HG02970 (cell line): ENCODE measurements around the gene MACROD2.
"Not testable (repeated sequence)": the region's sequence is repeated elsewhere in the genome, so short reads cannot be mapped to it uniquely, and the experiment has no call there.

Source experiments
- ATAC-seq: cut with Tn5 transposase; IDR thresholded peaks from one replicate; pipeline ENCODE4 v1.9.1; 2021; ENCODE audit warnings: mild to moderate bottlenecking, moderate library complexity, moderate number of reproducible peaks; ENCODE audit not compliant: unreplicated experiment, low FRiP score

Gene MACROD2

DNA sequence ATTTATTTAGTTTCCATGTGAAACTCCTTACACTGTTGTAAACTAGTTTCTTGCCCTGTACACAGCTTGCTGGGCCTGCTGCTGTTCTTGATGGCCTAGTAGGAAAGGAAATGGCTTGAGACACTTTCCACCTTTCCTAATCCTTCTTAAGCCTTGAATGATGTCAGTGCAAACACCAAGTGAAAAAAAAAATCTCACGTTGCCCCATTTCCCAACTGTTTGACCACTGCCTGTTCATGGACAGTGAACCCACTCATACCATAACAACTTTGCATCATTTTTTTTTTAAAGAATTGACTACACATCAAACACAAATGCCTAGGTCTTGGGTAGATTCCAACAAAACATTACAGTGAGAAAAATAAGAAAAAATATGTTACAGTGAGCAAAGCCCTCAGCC is 995.7 kb downstream of the MACROD2 start:
- no peak for ATAC-seq

DNA sequence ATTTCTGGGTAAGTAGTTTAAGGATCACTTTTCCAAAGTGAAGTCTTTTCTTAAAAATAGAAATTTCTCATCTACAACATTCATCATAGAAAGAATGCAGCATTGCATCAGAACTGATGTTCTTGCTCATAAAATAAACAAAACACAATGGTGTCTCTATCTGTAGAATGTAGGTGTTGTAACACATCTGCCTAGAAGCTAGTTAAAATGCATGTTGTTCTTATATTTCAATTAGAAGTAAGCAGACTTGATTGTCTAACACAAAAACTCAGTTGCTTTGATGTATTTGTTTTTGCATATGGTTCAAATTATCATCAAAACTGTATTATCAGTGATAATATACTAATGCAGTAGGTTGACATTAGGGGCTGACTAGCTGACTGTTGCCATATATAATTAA is 996.8 kb downstream of the MACROD2 start:
- ATAC-seq = no peak

DNA sequence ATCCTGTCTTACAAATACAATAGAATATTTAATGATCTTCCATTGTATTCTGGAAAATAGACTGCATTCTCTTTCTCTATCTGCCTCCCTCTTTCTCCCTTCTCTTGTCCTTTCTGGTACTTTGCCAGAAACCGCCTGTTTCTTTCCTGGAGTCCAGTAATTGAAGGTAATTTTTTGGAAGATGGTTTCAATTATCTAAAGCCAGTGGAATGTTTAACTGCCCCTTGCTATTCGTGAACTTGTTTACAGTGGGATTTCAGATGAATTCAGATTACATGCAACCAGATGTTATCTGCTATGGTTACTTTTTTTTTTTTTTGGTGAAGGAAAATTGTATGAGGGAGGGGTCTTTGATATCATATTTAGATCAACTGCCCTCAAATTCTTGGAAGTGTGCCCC is 997.6 kb downstream of the MACROD2 start:
- no peak for ATAC-seq

DNA sequence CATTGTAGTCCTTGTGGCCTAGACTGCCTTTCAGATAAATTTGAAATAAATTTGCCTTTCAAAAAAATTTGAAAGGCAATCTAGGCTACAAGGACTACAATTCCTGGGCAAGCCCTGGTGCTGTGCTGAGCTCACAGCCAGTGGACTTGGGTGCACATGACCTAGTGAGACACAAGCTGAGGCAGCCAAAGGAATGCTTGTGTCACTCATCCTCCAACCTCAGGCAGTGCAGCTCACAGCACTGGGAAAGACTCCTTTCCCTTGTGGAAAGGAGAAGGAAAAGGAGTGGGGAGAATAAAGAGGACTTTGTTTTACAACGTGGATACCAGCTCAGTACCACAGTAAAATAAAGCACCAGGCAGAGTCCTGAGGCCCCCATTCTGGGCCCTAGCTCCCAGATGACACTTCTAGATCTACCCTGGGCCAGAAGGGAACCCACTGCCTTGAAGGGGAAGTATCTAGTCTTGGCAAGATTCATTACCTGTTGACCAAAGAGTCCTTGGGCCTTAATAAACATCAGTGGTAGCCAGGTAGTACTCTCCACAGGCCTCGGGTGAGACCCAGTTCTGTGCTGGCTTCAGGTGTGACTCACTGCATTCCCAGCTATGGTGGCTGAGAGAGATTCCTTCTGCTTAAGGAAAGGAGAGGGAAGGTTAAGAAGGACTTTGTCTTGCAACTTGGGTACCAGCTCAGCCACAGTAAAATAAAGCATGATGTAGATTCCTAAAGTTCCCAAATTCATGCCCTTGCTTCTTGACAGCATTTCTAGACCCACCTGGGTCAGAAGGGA is 1001.8 kb downstream of the MACROD2 start:
- ATAC-seq = no peak

DNA sequence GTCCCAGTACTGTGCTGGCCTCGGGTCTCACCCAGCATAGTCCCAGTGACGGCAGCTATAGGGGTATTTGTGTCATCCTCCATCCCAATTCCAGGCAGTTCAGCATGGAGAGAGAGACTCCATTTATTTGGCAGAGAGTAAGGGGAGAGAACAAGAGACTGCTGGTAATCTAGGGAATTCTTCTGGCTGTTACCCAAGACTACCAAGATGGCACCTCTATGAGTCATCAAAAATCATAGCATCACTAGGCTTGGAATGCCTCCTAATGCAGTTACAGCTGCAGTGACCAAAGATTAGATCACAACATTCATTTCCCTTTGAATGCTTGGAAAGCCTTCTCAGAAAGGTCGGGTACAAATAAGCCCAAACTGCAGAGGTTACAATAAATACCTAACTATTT is 1002.5 kb downstream of the MACROD2 start:
- no peak for ATAC-seq

DNA sequence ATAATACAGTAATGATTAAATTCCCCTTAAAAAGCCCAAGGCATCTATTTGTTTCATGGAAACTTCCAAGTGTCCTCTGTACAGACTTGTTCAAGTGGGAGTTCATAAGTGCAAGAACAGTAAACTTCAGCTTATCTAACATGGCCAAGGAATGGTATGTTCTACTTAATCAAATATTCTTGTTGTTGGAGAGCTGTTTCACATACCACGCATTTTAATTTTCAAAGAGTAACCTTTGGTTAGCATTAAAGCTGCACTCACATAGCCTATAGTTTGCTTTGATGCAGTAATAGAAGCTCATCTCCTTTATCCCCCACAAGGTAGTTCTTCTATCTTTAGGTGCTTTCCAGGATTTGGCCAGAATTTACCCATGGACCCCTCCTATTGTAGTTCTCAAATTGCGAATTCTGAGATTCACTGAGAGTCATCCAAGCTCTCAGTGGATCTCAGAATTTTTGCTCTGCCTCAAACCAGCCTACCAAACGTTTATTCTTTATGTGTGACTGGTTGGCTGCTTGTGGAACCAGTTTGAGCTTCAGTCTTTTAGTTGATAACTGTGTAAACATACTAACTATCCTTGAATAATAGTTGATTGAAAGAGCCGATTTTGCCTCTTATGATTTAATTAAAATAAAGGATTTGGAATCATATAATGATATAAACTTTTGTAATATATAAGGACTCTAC is 1010.1 kb downstream of the MACROD2 start:
- no peak for ATAC-seq

DNA sequence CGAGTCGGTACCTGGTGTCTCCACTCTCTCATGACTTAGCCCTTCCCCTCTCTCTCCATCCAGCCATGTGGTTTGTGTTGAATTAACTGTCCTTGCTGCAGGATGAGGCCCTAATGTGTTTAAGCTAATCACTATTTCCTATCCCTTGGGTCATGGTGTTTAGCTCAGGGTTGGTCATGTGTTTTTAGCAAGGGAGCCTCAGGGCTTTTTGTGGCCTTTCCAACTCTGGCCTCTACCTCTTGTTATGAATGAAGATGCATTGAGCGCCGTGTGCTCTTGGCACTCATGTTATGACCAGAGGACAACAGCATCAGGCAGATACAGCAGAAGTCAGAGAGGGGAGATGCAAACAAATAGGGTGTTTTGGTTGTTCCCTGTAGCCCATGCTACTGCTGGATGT is 1016.3 kb downstream of the MACROD2 start:
- ATAC-seq = no peak

DNA sequence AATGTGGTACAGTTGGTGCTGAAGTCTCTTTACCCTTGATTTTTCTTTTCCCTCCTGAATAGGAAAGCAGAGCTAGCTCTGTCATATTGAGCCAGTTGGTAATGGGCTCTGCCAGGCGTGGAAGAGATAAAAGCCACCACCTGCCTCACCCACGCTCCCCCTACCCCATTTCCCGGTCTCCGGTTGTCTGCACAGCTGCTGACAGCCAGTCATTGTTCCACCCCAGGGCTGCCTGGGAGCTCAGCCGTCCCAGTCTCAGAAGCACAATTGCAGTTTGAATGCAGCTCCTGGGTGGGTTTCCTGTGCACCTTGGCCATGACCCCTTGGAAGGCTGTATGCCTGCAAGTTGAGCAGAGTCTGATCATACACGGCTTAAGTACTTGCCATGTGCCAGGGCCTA is 1017.2 kb downstream of the MACROD2 start:
- ATAC-seq = no peak

DNA sequence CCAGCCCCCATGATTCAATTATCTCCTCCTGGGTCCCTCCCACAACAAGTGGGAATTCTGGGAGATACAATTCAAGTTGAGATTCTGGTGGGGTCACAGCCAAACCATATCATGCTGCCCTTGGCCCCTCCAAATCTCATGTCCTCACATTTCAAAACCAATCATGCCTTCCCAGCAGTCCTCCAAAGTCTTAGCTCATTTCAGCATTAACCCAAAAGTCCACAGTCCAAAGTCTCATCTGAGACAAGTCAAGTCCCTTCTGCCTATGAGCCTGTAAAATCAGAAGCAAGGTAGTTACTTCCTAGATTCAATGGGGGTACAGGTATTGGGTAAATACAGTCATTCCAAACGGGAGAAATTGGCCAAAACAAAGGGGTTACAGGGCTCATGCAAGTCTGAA is 1021.6 kb downstream of the MACROD2 start:
- ATAC-seq = not testable (repeated sequence)

DNA sequence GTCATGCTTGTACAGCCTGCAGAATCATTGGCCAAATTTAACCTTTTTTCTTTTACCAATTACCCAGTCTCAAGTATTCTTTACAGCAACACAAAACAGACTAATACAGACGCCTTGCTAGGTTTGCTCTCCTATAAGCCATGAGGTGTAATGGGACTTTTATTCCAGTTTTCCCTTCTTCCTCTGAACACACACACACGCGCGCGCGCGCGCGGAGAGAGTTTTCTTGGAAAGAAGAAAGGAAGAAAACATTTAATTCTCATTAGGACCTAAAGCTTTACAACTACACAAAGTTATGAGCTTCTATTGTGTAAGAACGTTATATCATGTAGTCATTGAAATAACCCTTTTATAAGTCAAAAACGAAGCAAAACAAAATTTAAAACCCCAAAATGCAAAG is 1023.6 kb downstream of the MACROD2 start:
- ATAC-seq = no peak

DNA sequence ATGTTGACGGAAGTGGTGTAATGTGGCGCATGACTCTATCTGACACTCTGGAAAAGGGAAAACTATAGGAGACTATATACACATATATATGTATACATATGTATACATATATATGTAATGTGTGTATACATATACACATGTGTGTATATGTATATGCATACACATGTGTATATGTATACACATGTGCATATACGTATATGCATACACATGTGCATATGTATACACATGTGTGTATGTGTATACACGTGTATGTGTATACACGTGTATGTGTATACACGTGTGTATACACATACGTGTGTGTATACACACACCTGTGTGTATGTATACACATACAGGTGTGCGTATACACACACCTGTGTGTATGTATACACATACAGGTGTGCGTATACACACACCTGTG is 1025.5 kb downstream of the MACROD2 start:
- ATAC-seq = no peak

DNA sequence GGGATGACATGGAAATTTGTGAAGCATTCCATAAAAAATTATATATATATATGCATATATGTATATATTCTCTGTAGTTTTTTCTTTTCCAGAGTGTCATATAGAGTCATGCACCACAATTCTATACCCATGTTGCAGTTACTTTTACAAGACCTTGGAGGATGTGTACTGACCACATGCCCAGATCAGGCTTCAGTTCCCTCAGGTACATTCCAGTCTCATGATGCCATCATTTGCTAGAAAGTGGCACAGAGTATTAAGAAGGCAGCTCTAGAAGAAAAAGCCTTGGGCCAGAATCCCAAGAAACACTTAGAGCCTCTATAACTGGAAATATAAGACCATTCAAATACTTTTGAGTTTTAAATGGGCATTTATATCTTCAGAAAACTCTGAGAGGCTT is 1027.6 kb downstream of the MACROD2 start:
- no peak for ATAC-seq

DNA sequence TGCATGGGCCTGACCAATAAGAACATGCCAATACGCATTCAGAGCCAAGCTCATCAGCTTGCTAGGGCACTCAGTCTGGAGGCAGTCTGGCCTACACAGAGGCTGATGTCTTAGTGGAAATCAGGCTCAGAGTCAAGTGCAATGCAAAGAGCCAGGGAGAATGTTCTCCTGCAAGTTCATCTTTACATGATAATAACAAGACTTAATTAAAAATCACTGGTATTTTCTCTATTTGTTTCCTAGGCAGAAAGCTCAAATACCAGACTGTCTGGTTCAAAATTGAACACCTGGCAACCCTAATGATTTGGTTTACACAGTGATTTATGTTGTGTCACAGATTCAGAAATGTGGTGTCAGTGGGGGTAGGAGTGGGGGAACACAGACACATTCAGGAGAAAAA is 1031.4 kb downstream of the MACROD2 start:
- ATAC-seq = no peak

DNA sequence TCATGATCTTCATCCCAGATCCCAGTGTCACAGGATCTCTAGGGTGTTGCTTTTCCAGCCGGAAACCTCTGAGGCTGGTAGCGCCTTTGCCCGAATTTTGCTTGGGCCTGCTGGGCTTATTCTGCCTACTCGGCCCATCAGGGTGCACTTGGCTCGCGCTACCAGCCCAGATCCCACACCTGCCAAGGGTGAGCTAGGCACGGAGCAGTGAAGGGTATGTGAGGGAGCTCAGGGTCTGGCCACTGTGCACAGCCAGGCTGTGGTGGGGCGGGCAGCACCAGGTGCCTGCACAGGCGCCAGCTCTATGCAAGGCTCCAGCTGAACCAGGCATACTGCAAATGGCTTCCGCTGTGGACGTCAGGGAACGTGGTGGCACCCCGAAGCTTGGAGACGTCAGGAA is 1035.5 kb downstream of the MACROD2 start:
- ATAC-seq = no peak

DNA sequence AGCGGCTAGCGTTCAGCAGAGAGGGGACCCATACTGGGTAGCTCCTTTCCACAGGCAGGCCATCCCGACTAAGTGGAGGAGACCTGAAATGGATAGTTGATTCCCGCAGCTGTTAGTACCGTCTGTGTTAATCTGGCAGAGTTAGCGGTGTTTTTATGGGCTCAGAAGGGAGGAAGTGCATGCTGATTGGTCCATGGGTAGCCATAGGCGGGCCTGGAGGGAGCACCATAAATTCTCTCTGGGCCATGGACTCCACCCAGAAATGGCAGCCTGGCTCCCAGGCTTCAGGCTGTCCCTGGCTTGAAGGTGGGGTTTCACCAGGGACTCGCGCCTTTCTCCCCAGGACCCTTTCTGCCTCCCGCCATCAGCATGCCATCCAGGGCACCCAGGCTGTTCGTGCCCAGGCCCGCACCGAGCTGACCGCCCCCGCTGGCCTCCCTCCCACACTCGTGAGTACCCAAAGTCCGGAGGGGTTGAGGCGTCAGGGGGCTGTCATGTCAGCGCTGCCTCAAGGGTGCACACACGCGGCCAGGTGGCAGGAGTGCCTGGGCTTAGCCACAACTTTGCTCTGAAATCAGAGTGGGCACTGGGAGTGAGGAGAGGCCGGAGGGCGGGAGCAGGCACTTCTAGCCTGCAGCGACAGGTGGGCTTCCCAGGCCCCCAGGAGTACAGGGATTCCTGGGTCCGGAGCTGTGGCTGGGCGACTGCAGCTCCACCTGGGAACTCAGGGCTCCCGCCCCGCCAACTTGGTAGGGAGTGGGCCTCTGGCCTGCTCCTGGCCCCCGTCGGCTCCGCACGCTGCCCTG is 1036.4 kb downstream of the MACROD2 start:
- no peak for ATAC-seq

DNA sequence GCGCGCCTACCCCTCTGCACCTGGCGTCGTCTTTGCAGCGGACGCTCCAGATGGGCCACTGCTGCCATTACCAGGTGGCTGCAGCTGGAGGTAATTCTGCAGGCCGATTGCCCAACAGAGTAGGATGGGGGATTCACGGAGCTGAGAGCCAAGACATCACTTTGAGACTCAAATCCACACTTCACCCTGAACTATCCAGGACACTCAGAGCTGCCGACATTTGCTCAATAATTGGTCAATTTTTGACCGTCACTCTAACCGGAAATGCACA is 1037.0 kb downstream of the MACROD2 start:
- ATAC-seq = no peak

DNA sequence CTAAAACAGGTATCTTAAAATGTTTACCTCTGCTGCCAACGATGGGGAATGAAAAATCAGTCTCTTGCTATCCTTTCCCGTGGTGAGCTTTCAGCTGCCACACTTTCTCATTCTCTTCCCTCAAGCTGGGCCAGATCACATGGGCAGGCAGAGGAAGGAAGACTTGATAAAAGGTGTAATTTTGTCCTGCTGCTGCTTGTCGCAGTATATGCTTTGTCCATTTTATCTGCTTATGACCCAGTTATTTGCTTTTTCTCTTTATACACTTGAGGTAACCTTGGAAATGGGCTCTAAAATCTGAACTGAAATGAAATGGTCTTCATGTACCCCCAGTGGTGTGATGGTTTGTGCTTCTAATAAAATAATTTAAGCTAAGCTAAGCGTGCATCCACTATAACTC is 1038.0 kb downstream of the MACROD2 start:
- no peak for ATAC-seq

DNA sequence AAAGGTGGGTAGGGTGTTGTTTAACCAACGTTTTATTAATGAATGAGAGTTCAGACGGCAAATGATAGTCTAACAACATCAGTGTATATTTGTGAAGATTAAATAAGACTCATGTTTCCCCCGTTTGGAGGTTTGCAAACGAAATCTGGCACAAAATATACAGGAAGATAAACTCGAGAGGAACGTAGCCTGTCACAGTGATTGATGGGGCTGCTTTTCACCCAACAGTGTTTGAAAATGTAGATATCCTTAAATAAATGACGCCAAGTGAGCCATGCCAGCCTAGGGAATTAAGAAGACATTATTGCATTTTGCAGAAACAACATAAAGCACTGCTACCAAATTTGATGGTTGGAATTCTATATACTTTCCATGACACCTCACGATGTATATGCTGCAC is 1038.6 kb downstream of the MACROD2 start:
- ATAC-seq = no peak

DNA sequence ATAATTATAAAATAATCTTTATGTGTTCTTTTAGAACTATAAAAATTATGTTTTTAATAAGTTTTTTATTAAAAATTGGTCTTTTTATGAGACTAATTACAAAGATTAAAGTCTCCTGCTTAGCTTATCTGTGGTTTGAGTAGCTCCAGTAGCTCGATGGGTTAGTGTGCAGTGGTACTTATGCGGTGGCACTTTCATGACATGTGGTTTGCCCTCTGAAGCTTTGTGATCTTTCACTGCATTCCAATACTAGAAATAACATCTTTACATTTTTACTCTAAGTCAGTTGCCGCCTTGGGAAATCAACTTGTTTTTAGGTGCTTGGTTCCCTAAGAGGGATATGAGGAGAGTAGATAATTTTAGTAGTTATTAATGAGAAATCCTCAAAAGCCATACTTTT is 1041.6 kb downstream of the MACROD2 start:
- no peak for ATAC-seq

DNA sequence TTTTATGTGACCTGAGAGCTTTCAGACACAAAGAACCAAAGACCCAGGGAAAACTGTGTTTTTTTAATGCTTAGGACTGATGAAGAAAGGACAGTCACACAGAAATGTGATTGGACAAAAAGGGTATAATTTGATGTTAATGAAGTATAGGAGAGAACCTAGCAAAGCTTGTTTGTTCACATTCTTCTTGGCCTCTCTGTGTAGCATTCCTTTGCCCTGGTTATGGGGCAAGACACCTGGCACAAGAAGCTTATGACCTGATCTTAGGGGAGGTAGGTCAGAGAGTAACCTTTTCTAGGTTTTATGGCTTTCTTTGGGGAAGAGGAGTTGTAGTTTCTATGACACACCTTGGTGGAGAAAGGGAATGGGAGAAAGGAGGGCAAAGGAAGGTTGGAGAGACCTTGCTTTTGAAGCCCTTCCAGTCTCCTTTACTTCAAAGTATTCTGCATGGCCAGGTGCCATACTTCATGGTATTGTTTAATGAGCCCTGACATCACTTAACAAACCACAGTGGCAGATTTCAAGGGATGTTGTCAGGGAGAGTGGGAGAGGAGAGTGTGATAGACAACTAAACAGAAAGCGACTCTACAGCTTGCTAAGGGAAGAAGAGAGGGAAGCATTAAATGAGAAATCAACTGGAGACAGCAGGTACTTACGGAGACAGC is 1043.9 kb downstream of the MACROD2 start:
- ATAC-seq = no peak

DNA sequence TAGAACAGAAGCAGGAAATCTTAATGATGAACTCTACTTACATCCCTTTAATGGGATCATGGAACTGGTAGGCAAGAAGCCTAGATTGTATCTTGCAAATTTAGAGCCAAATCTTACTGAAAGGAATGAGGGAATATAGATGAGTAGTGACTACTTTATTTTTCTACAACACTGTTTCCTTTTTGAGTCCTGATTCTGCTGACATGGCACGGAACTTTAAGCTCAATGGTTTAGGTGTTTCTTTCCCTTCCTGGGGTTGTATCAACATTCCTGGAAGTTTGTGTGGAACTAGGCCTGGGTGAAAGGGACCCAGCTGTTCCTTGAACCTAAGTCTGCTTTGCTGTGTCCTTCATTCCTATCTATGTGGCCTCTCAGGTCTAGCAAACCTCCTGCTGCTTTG is 1047.4 kb downstream of the MACROD2 start:
- ATAC-seq = no peak
